ENCODE results near the gene ABHD8.
"Not testable (repeated sequence)": the region's sequence is repeated elsewhere in the genome, so short reads cannot be mapped to it uniquely, and the experiment has no call there.

ABHD8 gene

DNA sequence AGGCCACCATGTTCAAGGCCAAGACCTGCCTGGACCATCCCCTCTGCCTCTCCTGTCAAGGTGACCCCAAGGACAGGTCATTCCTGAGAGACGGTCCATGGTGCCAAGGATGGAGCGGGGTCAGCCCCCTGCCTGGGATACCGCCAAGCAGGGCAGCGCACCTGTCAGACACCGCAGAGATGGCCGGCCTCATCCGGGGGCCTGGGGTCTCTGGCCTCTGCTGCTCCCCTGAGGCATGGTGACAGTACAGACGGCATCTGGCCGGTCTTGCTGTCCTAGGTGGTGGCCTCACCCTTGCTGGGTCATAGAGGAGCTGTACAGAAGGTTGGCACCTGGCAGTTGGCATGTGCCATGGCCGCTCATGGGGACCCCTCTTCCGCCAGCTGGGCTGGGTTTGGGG is 17.2 kb upstream of the ABHD8 start:
- DNase-seq = no peak

DNA sequence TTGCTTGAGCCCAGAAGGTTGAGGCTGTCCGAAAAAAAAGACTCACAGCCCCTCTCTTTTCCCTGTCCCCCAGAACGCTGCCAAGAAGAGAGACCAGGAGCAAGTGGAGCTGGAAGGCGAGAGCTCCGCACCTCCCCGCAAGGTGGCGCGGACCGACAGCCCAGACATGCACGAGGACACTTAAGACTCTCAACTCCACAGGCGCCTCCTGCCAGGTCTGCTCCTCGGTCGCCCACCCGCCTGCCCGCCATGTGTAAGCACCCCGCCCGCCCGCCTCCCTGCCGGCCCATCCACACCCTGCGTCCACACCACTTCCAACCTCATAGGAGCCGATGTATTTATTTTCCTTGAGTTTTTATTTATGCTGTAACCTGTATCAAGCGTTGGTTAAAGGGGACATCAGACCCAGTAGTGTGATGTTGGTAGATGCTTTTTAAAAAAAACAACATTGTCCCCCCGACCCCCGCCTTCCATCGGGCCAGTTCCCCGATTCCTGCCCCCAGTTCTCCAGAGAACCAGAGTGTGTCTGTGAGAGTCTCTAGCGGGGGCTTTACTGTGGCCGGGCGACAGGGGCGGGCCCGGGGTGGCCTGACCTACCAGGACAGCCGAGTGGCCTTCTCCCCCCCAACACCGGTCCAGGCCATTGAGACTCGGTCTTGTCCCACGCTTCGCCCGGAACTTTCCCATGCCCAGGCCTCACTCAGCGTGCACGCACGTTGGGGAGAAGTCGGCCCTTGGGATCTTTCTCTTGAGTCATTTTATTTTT is 16.4 kb upstream of the ABHD8 start:
- DNase-seq = no peak

DNA sequence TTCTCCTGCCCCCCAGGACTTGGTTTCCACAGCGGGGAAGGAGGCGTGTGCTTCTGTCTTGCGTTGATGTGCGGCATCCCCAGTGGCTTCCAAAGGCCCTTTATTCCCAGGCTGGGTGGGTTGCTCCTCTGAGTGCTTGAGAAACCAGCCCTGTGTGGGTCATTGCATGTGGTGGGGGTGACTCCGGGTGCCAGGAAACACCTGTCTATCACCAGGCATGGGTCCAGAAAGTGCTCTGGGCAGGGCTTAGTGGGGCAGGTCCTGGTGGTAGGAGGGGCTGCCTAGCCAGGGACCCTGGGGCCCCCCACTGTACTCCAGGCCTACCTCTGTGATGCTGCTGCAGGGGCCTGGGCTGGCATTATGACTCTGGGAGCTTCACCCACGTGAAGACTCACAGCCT is 15.7 kb upstream of the ABHD8 start:
- no peak for DNase-seq

DNA sequence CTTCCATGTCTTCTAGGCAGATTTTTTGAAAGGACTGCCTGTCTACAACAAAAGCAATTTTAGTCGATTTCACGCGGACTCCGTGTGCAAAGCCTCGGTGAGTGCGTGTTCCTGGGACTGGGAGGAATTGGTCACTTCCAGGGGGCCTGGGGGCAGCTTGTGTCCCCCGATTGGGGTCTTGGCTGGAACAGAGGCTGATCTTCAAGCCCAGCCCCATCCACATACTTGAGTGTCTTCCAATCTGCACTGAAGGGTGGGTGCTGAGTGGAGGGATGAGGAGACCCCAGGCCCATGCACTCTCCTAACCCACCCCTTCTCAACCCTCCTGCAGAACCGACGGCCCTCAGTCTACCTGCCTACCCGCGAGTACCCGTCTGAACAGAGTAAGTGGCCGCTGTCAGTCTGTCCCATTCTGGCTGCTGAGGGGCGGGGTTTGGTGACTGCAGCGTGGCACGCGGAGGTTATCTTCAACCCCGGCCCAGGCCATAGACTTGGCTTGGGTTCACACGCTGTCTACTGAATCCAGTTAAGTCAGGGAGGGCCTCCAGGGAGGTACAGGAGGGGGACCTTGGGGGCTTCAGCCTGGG is 10.9 kb upstream of the ABHD8 start:
- no peak for DNase-seq

DNA sequence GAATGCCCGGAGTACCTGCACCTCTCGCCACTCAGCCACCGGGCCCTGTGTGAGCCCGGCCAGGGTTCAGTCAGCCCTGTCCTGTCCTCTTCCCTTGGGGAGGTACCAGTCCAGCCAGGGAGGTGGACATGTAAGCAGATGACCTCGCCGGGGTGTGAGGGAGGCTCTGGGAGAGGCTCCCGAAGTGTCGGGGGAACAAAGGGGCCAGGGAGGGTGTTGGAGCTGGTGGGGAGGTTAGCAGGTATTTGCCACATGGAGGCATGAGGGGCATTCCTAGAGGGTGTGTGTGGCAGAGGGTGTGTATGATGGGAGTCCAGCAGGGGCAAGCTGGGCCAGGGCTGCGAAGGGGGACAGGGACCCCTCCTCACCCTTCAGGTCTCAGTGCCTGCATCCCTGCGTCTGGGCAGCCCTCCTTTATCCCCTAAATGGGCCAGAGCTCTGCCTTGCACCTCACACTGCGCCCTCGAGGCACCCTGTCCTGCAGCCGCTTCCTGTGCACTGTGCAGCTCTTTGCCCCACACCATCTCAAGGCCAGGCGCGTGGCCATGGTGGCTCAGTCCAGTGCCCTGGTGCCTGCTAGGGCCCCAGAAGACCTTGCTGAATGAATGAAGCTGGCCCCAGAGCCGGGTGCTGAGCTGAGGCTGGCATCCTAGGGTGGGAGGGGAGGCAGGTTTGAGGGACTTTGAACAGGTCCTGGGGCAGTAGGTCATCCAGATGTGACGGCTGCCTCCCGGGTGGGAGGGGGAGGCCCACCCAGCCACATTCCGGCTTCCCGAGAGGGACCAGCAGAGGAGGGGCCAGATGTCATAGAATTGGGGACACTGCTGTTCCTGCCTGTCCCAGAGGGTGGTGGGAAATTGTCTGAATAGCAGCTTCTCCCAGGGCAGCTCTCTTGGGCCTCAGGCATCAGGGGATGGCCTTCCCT is 9.2 kb upstream of the ABHD8 start:
- no peak for DNase-seq

DNA sequence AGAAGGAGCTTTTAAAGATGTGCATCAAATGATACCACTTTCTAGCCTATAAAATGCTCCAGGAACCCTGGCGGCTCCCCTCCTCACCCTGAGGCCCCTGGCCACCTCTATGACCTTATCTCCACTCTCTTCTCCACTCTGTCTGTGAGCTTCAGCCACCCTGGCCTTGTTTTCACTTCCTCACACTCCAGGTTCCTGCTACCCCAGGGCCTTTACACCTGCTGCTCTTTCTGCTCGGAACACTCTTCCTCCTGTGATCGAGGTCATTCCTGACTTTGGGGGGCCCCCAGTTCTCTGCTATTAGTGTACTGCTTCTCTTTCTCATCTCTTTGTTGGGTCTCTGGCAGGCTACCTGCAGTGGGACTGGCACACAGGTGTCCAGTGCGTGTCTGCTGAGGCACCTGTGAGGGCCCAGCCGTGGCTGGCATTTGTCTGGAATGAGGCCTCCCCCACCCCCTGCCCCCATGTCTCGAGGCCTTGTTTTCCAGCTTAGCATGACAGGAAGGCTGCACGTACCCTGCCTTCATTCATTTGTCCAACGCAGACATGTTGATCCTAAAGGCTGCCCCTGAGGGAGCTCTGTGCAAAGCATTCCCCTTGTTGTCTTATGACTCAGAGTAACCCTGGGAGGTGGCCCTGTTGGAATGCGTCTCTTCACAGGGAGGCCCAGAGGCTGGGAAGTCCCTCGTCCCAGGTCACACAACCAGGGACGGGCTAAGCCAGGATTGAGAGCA is 8.4 kb upstream of the ABHD8 start:
- DNase-seq = no peak

DNA sequence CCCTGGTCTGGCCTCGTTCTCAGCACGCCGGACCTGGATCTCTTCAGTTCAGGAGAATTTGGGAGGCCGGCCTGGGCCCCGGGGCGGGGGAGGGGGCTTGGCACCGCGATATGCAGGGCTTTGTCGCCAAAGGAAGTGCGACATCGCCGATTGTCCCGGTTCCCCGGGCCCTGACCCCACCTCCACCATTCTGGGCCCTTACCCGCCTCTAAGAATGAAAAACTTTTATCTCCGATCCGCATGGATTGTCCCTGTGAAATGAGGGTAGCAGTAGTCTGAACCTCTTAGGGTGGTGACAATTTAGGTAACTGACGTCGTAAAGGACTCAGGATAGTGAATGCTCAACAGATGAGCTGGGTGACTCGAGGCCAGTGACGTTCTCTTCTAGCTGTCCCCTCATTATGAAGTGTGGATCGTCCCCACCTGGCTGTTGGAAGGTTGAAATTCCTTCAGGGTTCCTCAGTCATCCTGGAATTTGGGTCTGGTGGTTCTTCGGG is 6.8 kb upstream of the ABHD8 start:
- no peak for DNase-seq

DNA sequence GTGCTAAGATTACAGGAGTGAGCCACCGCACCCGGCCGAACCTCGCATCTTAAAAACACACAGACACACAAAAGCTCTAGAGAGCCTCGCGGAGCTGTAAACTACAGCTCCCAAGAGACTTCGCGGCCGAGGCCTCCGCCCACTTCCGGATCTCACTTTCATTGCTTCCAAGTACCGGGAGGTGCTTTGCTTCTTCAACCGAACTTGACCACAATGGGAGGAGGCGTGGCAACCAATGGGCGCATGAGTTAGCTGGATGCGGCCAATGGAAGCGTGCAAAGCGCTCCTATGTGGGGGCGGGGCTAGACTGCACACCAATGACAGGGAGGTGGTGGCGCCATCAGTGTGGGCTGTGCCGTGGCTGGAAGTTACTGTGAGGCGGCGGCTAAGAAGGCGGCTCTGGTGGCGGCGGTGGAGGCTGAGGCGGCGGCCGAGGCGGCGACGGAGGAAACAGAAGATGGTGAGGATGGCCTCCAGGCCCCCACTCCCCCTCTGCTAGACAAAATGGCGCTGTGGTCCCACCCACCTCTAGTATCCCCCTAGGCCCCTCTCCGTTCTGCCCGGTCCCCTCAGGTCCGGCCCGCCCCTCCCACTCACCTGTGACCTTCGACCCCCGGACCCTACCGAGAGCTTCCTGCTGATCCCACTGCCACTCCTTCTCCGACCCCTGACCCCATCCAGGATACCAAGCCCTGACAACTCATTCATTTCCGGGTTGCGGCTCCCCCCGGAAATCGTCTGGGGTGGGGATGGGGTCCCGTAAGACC is 6.2 kb upstream of the ABHD8 start, which contains the start of gene DDA1:
Gene DDA1 (plus strand): TSS at position 366 of the 767 bp plus-strand sequence. CDS start 92 bp downstream, at position 458.
- DNase-seq = peak; percentile 99

DNA sequence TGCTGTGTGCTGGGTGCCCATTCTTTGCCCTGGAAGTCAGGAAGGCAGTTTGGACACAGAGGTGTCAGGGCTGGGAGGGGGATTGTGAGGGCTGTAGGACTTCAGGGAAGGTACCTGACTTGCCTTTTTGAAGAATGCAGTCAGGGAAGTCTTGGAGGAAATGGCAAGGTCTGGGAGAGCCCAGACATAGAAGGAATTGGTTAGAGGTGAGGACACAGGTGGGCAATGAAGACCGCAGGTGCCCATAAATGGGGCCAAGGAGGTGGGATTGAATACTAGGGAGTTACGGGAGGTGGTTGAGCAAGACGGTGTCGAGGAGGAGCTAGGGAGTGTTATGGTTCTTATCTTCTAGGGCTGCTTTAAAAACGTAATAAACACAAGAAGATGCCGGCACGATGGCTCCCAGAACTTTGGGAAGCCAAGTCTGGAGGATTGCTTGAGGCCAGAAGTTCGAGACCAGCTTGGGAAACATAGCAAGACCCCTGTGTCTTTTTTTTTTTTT is 4.7 kb upstream of the ABHD8 start:
- no peak for DNase-seq

DNA sequence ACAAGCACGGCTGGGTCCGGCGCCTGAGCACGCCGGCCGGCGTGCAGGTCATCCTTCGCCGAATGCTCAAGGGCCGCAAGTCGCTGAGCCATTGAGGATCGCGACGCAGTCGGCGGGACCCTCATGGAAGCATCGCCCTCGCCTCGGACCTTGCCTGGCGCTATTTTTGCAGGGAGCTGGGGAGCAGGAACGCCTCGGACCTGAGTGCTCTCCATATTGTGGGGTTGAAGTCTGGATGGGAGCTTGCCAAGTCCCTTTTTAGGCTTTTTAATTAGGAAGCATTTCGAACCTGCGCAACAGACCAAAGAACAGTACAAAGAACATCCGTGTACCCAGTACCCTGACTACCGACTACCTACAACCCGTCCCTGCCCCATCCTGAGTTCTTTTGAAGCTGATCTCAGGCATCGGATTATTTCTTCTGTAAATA is 3.1 kb upstream of the ABHD8 start:
- DNase-seq = peak; percentile 38

DNA sequence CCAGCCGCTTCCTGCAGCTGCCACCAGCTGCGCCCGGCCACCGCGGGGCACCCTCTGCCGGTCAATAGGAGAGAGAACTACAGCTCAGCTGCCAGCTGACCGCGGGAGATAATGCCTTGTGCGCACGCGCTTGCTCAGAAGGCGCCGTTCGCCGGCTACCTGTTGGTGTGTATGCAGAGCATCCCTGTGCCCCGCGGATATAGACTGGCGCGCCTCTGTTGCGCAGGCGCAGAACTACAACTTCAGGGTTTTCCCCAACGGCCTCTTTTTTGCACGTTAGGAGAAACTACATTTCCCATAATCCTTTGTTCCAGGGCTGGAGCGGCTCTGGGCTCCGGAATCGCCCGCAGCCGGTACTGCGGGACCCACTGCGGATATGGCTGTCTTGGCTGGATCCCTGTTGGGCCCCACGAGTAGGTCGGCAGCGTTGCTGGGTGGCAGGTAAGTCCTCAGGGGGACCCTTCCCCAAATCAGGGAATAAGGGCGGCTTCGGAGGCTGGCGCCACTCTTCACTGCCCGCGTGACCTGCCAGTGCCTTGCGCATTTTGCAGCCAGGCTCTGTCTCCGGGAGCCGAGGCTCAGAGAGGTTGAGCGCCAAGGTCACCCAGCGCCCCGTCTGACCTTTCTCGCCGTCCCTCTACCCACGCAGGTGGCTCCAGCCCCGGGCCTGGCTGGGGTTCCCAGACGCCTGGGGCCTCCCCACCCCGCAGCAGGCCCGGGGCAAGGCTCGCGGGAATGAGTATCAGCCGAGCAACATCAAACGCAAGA is 2.5 kb upstream of the ABHD8 start, which contains the start of gene MRPL34:
Gene MRPL34 (plus strand): TSS at position 356 of the 768 bp plus-strand sequence. CDS start 21 bp downstream, at position 377.
- peak; percentile 99 for DNase-seq

DNA sequence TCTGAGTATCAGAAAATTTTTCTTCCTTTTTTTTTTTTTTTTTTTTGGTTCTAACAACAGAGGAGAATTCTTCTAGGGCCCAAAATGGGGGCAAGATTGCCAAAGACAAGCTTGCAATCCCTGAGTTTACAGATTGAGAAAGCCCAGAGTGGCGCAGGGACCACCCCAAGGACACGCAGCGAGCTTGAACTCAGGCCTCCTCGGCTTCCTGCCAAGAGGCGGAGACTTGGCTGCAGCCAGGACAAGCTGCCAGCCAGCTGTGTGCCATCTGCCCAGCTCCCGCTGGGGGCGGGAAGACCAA is 1.9 kb upstream of the ABHD8 start:
- DNase-seq = no peak

DNA sequence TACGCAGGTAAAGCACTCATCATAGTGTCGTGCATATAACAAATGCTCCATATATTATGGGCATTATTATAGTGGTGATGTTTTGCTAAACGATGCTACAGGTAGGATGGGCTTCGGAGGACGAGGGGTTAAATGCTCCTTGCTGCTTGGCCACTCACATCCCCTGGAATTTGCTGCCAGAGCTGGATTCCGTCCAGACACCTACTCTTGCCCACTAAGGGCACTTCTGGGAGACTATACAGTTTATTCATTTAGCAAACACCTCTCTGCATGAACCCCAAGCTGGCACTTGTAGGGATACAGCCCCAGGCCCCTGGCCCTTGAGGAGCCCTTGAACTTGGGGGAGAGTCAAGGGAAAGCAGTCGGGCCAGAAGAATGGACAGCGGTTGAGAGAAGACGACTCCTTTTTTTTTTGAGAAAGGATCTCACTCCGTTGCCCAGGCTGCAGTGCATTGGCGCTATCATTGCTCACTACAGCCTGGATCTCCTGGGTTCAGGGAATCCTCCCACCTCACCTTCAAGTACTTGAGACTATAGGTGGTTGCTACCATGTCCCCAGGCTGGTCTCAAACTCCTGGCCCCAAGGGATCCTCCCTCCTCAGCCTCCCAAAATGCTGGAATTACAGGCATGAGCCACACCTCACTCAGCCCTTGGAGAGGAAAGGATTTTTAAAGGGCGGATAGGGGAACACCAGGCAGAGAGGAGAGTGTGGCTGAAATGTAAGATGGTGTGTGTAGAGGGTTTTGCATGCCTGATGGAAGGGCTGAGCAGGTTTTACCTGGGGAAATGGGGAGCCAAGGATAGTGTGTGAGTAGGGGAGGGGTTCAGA is 1.4 kb upstream of the ABHD8 start:
- DNase-seq = no peak

DNA sequence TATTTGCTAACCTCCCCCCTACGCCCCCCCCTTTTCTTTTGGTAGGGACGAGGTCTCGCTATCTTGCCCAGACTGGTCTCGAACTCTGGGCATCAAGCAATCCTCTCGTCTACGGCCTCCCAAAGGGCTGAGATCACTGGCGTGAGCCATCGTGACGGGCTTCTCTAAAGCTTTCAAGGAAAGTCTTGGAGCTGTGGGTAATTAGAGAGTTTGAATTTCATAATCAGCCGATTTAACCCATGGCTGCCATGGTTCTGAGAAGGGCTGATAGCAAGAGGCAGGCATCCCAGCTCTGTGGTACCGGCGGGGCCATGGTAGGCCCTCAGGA is 679 bp upstream of the ABHD8 start:
- DNase-seq = no peak

DNA sequence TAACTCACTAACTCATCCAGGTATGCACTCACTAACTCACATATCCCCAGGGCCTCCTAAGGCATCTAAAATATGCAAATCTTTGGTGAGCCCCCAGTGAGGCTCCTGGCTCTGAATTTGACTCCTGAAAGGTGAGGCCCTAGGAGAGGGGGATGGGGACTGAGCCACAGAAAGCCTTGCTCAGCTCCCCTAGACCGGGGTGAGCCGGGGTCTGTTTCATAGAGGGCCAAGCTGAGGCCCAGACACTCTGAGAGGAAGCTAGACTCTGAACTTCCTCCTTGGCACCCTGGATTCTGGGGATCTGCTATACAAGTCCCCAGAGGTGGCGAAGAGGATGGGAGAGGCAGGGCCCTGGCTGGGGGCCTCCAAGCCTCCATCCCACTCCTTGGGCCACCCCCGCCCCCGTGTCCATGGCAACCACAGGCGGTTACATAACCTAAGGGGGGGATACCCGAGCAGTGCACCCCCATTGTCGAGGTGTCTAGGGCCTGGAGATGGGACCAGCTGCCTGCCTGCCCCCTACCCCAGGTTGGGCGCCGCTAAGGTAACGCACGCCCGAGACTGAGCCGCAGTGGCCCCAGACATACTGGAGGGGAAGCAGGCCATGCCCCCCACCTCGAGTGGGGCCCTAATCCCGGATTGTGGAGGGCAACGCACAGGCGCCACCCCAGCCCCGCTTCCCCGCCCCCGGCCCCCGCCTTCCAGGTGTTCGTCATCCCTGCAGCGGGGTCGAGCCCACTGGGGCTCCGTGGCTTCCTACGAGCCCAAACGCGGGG is 646 bp downstream of the ABHD8 start:
- no peak for DNase-seq

DNA sequence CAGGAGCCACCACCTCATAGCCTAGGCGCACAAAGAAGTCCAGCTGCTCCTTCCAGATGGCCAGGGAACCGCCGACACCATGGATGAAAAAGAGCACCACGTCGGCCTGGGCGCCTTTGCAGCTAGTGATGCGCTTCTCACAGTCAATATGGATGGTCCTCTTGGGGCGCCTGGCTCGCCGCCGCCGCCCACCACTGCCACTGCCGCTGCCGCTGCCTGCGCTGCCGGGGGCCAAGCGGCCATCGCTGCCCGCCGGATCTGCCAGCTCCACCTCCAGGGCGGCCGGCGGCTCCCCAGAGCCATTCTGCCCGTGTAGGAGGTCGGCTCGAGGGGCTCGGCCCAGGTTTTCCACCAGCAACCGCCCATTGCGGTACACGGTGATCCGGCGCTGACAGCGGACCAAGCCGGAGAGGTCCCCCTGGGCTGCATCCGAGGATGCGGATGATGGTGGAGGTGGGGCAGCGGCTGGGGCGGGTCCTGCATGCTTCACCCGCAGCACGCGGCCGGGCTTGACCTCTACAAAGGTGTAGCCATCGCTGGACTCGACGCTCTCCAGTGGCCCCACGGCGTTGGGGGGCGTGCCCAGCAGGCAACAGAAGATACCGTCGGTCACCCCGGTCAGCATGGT is 2.1 kb downstream of the ABHD8 start:
- no peak for DNase-seq

DNA sequence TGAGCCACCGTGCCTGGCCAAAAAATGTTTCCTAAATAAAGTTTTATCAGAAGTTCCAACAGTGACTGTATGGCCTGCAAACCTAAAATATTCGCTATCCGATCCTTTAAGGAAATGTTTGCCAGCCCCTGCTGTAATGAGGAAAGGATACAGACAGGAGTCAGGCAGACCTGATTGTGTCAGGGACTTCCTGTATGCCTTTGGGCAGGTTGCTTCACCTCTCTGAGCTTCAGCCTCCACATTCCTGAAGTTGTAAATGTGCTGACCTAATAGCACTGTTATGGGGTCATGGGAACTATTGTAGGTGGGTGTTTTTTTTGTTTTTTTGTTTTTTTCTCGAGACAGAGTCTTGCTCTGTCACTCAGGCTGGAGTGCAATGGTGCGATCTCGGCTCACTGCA is 6.2 kb downstream of the ABHD8 start:
- no peak for DNase-seq

DNA sequence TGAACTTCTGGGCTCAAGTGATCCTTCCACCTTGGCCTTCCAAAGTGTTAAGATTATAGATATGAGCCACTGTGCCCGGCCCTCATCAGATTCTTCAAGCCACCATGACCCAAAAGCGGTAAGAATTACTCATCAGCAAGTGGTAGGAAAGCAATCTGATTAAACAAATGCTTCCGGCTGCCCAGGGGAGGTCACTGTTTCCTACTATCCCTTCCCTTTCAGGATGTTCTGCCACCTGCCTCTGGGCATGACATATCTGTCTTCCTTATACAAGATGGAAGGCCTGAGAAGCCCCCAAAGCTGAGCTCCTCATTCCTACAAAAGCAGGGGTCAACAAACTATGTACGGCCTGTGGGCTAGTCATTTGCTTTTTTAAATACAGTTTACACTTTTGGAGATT is 7.0 kb downstream of the ABHD8 start:
- no peak for DNase-seq

DNA sequence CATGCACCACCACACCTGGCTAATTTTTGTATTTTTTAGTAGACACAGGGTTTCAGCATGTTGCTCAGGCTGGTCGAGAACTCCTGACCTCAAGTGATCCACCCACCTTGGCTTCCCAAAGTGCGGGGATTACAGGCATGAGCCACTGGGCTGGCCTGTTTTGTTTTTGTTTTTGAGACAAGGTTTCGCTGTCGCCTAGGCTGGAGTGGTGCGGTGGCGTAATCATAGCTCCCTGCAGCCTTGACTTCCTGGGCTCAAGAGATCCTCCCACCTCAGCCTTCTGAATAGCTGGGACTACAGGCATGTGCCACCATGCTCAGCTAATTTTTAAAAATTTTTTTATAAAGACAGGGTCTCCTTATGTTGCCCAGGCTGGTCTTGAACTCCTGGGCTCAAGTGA is 7.7 kb downstream of the ABHD8 start:
- DNase-seq = not testable (repeated sequence)

All from NCI-H1092 treated with DMSO at 0.1 percent for 48 hours (cell line).